Body of pancreas (tissue), 4 donors: ENCODE results near the gene MAPK11. TPM values are rescaled to one million over a fixed set of nuclear protein-coding genes. Genes with fewer than 3 reads are reported as not detected.

Experiments
- ATAC-seq: fragments of 150-250 bp; one replicate; pipeline ENCODE4 v1.9.1; 2016
- DNase-seq, 4 donors: peaks; one replicate each; pipeline ENCODE4 v3.0.0-alpha.2; 2019
- H3K27ac ChIP-seq, 4 donors: fragments of 200-600 bp; sonication (generic); 1 replicate in 3 of 4; 2 replicates in 1 of 4; pipeline versions ENCODE4 v1.5.1 to v1.6.1; 2016 to 2019; ENCODE audit warnings: mild to moderate bottlenecking in 1 of 4, mixed read lengths in 1 of 4, moderate library complexity in 1 of 4
- H3K27me3 ChIP-seq, 2 donors: fragments of 200-600 bp; sonication (generic); one replicate each; pipeline ENCODE4 v1.6.0; 2016; ENCODE audit warnings: mild to moderate bottlenecking in 1 of 2
- H3K36me3 ChIP-seq, 2 donors: fragments of 200-600 bp; sonication (generic); replicated peaks in 1 of 2; 2 replicates each; pipeline ENCODE4 v1.5.1; 2016; ENCODE audit warnings: low read depth in 2 of 2; ENCODE audit not compliant: insufficient read depth in 1 of 2
- H3K4me1 ChIP-seq: fragments of 200-600 bp; sonication (generic); one replicate; pipeline ENCODE4 v1.6.0; 2016
- H3K4me3 ChIP-seq, 2 donors: fragments of 200-600 bp; sonication (generic); 1 replicate in 1 of 2; 2 replicates in 1 of 2; pipeline ENCODE4 v1.5.1; 2016 to 2019
- H3K9me3 ChIP-seq, 3 donors: fragments of 200-600 bp; sonication (generic); 1 replicate in 2 of 3; 2 replicates in 1 of 3; pipeline ENCODE4 v1.5.1; 2016
- CTCF ChIP-seq, 7 experiments: fragments of 450-650 bp in 4 of 7; fragments of 200-600 bp in 3 of 7; sonication (generic) in 3 of 7; IDR thresholded peaks; one replicate each; pipeline ENCODE4 v1.5.1; 2016 to 2019; ENCODE audit warnings: antibody characterized with exemption in 7 of 7
- POLR2A ChIP-seq, 3 donors: fragments of 450-650 bp; IDR thresholded peaks; one replicate each; pipeline ENCODE4 v1.6.1; 2016; ENCODE audit warnings: antibody characterized with exemption in 3 of 3, mild to moderate bottlenecking in 2 of 3
- WGBS, 2 donors: methylation state at CpG; one replicate each; pipeline ENCODE4 v1.1.5; 2017; 5-methylcytosine and 5-hydroxymethylcytosine counted together
- intact Hi-C: fragments of 100-400 bp; cut with DNase I; formaldehyde crosslinking; loops from one replicate; pipeline ENCODE4 v1.15.1; 2023
- total RNA-seq, 2 donors: library from RNA; depleted of rRNA; stranded (reverse); fragments of >200 nt; gene quantifications; one replicate each; pipeline ENCODE4 v1.1.0, GENCODE V29; 2016

The MAPK11 gene
- total RNA-seq, 2 donors from 2014 or later, result 3.0 to 3.6 TPM

GRCh38 chr22:50298937-50299784 lies 29.0 kb upstream of the MAPK11 start:
- H3K27me3 ChIP-seq, result no peaks in the 10 kb centered on the region
- H3K9me3 ChIP-seq, result no peaks in the 10 kb centered on the region
- DNase-seq (no peak), ATAC-seq (no peak)
- no peak overlapping the region for H3K4me3 ChIP-seq
- WGBS, 2 donors, result 59 to 76% methylated on average over 25 to 44 of the region's 59 CpGs
- peaks cover 96% of the 10 kb centered on the region for H3K4me1 ChIP-seq
- intact Hi-C loops, result no loop called here
- no peaks in the 10 kb centered on the region for H3K36me3 ChIP-seq
- H3K27ac ChIP-seq, result peak overlapping the region; percentile 42 to 91 (median 72)
- no peak for TF ChIP-seq CTCF (IDR thresholded peaks at IDR 0.05)
- no peak for TF ChIP-seq POLR2A (IDR thresholded peaks at IDR 0.05)

- Histone ChIP-seq H3K27ac (peak overlapping the region in 3 of 4 donors; percentile 56 to 89 (median 86)), H3K4me1 (peaks cover 96% of the 10 kb centered on the region), H3K9me3 (no peaks in the 10 kb centered on the region), H3K36me3 (no peaks in the 10 kb centered on the region), H3K27me3 (no peaks in the 10 kb centered on the region), H3K4me3 (no peak overlapping the region)
- intact Hi-C loops, result no loop called here
- ATAC-seq (no peak), DNase-seq (no peak)
- TF ChIP-seq CTCF (IDR thresholded peaks at IDR 0.05) (no peak), POLR2A (IDR thresholded peaks at IDR 0.05) (no peak)
- WGBS, 2 donors, result 70 to 78% methylated on average over 4 of the region's 4 CpGs
Observed at GRCh38 chr22:50298266-50298637, 28.1 kb upstream of the MAPK11 start.

GRCh38 chr22:50297510-50298265 lies 27.5 kb upstream of the MAPK11 start:
- no peak for ATAC-seq
- Histone ChIP-seq H3K4me1 (peaks cover 96% of the 10 kb centered on the region), H3K4me3 (no peak overlapping the region), H3K9me3 (no peaks in the 10 kb centered on the region), H3K36me3 (no peaks in the 10 kb centered on the region), H3K27ac (peak overlapping the region in 3 of 4 donors; percentile 56 to 89 (median 86)), H3K27me3 (no peaks in the 10 kb centered on the region)
- TF ChIP-seq POLR2A (IDR thresholded peaks at IDR 0.05), result no peak
- TF ChIP-seq CTCF (IDR thresholded peaks at IDR 0.05), result no peak
- intact Hi-C loops, result no loop called here
- WGBS, 2 donors, result 84 to 89% methylated on average over 16 to 19 of the region's 20 CpGs
- DNase-seq, result no peak

GRCh38 chr22:50296658-50297490 lies 26.7 kb upstream of the MAPK11 start:
- Histone ChIP-seq H3K27me3 (no peaks in the 10 kb centered on the region), H3K9me3 (no peaks in the 10 kb centered on the region), H3K27ac (peak overlapping the region in 3 of 4 donors; percentile 56 to 89 (median 86)), H3K4me3 (no peak overlapping the region), H3K36me3 (no peaks in the 10 kb centered on the region), H3K4me1 (peaks cover 96% of the 10 kb centered on the region)
- ATAC-seq (peak; percentile 8), DNase-seq (peak in 1 of 4 donors; percentile 48)
- intact Hi-C loops, result no loop called here
- TF ChIP-seq POLR2A (IDR thresholded peaks at IDR 0.05), result no peak
- no peak for TF ChIP-seq CTCF (IDR thresholded peaks at IDR 0.05)
- 10 to 40% methylated on average over 3 to 26 of the region's 29 CpGs for WGBS, 2 donors
